Activated CD4-positive, alpha-beta memory T cell treated with anti-CD3 and anti-CD28 coated beads for 36 hours (primary cell): ENCODE measurements around the gene TFAP2A. TPM values are rescaled to one million over a fixed set of nuclear protein-coding genes. Genes with fewer than 3 reads are reported as not detected.

Experiments
- CTCF ChIA-PET: fragments of 350-600 bp; sonication (Branson Sonifier 250); formaldehyde crosslinking; loops from one replicate; lab custom pipeline; 2021; ENCODE audit warnings: antibody characterized with exemption, inconsistent platforms; lab: Charles Lee
- POLR2A ChIA-PET: fragments of 350-600 bp; sonication (Branson Sonifier 250); formaldehyde crosslinking; loops from one replicate; lab custom pipeline; 2021; ENCODE audit warnings: antibody characterized with exemption; lab: Charles Lee
- DNase-seq: peaks from one replicate; pipeline ENCODE4 v3.0.0-alpha.2; 2020
- H3K27ac Mint-ChIP-seq: one replicate; pipeline ENCODE4 v1.8.0; 2021; ENCODE audit warnings: mixed read lengths
- H3K27me3 Mint-ChIP-seq: one replicate; pipeline ENCODE4 v1.8.0; 2021; ENCODE audit warnings: mixed read lengths
- H3K36me3 Mint-ChIP-seq: one replicate; pipeline ENCODE4 v1.8.0; 2021; ENCODE audit warnings: mixed read lengths
- H3K4me1 Mint-ChIP-seq: one replicate; pipeline ENCODE4 v1.8.0; 2021; ENCODE audit warnings: low read depth, mixed read lengths
- H3K4me3 Mint-ChIP-seq: one replicate; pipeline ENCODE4 v1.8.0; 2021; ENCODE audit warnings: mild to moderate bottlenecking, mixed read lengths
- H3K9me3 Mint-ChIP-seq: one replicate; pipeline ENCODE4 v1.8.0; 2021; ENCODE audit warnings: mixed read lengths
- intact Hi-C: fragments of 100-400 bp; cut with micrococcal nuclease; formaldehyde crosslinking; loops from one replicate; pipeline ENCODE4 v1.15.1; 2023
- total RNA-seq, 2 experiments: library from RNA; stranded (reverse); gene quantifications; one replicate each; pipeline ENCODE4 v1.2.3, GENCODE V29; 2021

Gene TFAP2A
- total RNA-seq, 2 experiments from 2014 or later = 0.21 TPM; not detected in 1

DNA sequence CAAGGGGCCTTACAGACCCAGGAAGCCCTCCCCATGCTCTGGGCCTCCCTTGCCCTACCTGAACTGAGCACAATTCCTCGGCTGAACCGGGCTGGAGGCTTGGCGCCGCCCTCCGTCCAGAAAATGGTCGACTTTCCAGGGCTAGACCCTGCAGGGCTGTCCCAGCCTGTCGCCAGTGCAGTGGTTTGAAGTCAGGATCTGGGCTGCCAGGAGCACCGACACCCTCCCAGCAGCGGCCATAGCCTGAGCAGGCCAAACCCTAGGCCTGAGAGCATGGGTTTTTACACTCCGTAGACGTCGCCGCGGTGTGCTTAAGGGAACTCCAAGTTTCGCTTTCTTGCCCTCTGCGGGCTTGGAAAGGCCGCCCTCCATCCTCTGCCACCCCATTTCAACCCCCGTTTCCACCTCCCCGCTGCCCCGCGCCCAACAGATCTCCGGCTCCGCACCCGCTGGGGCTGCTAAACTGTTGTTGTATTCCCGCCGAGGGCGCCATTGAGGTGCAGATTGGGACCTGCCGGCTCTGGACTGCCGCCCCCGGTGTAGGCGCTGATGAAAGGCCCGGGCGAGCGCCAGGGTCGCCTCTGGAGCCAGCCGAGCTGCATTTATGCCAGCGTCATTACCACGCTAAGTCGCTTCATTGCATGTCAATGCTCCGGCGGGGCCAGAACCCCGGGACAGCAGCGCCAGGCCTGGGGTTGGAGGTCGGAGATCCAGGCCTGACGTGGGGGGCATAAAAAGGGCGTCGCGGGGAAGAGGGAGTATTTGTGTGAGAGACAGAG lies 2.2 kb upstream of the TFAP2A start:
- CTCF ChIA-PET = no interaction called here

GRCh38 chr6:10416516-10416862 lies 1.6 kb upstream of the TFAP2A start:
- POLR2A ChIA-PET = no interaction called here
- CTCF ChIA-PET = no interaction called here
- H3K27ac Mint-ChIP-seq = no peak overlapping the region

More for the DNA sequence above, 2.2 kb upstream of the TFAP2A start:
- no peak for DNase-seq
- Mint-ChIP-seq H3K4me3 (no peak overlapping the region), H3K9me3 (peaks cover 3% of the 10 kb centered on the region), H3K27ac (no peak overlapping the region), H3K36me3 (peaks cover 9% of the 10 kb centered on the region), H3K27me3 (peaks cover 83% of the 10 kb centered on the region), H3K4me1 (peaks cover 25% of the 10 kb centered on the region)
- intact Hi-C loops = loop anchor here (2.0 kb wide), 1 partner anchor 32 kb away; no protein-coding TSS in a partner anchor
- POLR2A ChIA-PET = no interaction called here

GRCh38 chr6:10415617-10416480 lies 975 bp upstream of the TFAP2A start:
- no peak for DNase-seq
- no peak overlapping the region for H3K27ac Mint-ChIP-seq
- peak overlapping the region; percentile 29 for H3K4me3 Mint-ChIP-seq
- peaks cover 35% of the 10 kb centered on the region for H3K4me1 Mint-ChIP-seq
- peaks cover 3% of the 10 kb centered on the region for H3K9me3 Mint-ChIP-seq
- ChIA-PET CTCF (interaction anchor here (1.2 to 1.8 kb wide), 2 partner anchors 9 to 33 kb away, joined by 5 to 6 read pairs; no protein-coding TSS in a partner anchor), POLR2A (no interaction called here)
- intact Hi-C loops = loop anchor here (2.0 kb wide), 1 partner anchor 31 kb away; no protein-coding TSS in a partner anchor
- H3K27me3 Mint-ChIP-seq = peaks cover 81% of the 10 kb centered on the region
- peaks cover 9% of the 10 kb centered on the region for H3K36me3 Mint-ChIP-seq

More at GRCh38 chr6:10416516-10416862, 1.6 kb upstream of the TFAP2A start:
- DNase-seq = no peak
- Mint-ChIP-seq H3K4me1 (peaks cover 30% of the 10 kb centered on the region), H3K4me3 (no peak overlapping the region), H3K36me3 (peaks cover 9% of the 10 kb centered on the region), H3K9me3 (peaks cover 3% of the 10 kb centered on the region), H3K27me3 (peaks cover 83% of the 10 kb centered on the region)
- intact Hi-C loops = loop anchor here (2.0 kb wide), 1 partner anchor 32 kb away; no protein-coding TSS in a partner anchor

DNA sequence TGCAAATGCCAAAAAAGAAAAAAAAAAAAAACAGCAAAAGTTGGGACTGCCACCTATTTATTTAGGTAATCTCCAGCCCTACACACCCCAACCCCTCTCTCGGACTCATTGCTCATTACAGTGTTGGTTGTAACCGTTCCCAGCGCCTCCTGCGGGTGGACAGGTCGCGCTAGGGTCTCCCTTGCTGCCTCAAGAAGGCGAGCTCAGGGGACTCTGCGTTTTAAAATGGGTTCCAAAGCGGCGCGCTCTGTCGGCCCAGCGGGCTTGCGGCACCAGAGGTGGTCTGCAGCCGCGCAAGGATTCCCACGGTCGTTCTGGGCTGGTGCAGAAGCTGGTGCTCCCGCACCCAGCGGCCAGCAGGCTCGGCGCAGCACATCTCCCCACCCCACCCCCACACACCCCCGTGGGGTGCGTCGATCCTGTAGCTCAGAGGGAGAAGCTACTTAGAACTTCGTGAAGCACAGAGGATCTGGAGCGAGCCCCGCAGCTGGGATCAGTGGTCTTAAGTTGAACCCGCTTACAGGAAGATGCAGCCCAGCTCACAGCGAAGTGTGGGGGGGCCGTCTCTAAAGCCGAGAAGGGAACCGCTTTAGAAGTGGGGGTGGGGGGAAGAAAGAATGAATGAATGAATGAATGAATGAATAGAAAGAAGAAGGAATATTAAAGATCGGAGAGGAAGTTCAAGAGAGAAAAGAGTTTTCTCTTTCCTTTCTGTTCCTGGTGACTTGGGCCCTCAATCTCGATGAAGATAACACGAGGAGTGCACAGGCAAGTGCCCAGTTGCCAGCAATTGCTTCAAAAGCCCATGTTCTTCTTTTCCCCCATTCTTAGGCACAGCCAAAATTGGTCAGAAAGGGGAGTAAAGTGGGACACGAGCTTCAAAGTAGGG lies 780 bp downstream of the TFAP2A start:
- Mint-ChIP-seq H3K36me3 (peaks cover 20% of the 10 kb centered on the region), H3K4me1 (peaks cover 35% of the 10 kb centered on the region), H3K27ac (peak overlapping the region; percentile 1), H3K27me3 (peaks cover 83% of the 10 kb centered on the region), H3K9me3 (peaks cover 14% of the 10 kb centered on the region), H3K4me3 (peak overlapping the region; percentile 72)
- CTCF ChIA-PET = interaction anchor here (0.7 to 1.8 kb wide), 4 partner anchors 10 to 51 kb away, joined by 3 to 6 read pairs (median 4); no protein-coding TSS in a partner anchor
- no peak for DNase-seq
- intact Hi-C loops = no loop called here
- POLR2A ChIA-PET = no interaction called here

GRCh38 chr6:10413262-10413849 lies 1.5 kb downstream of the TFAP2A start:
- Mint-ChIP-seq H3K4me3 (peak overlapping the region; percentile 72), H3K4me1 (peaks cover 35% of the 10 kb centered on the region), H3K27ac (peak overlapping the region; percentile 1), H3K27me3 (peaks cover 82% of the 10 kb centered on the region), H3K9me3 (peaks cover 14% of the 10 kb centered on the region), H3K36me3 (peaks cover 24% of the 10 kb centered on the region)
- intact Hi-C loops = no loop called here
- peak; percentile 42 for DNase-seq
- POLR2A ChIA-PET = no interaction called here
- CTCF ChIA-PET = interaction anchor here (1.2 kb wide), 1 partner anchor 9 kb away, joined by 4 read pairs; no protein-coding TSS in a partner anchor

- peak overlapping the region; percentile 80 for H3K4me3 Mint-ChIP-seq
- DNase-seq = no peak
- H3K36me3 Mint-ChIP-seq = peaks cover 24% of the 10 kb centered on the region
- ChIA-PET POLR2A (interaction anchor here (0.8 kb wide), 1 partner anchor 16 kb away, joined by 3 read pairs; no protein-coding TSS in a partner anchor), CTCF (no interaction called here)
- H3K9me3 Mint-ChIP-seq = peaks cover 14% of the 10 kb centered on the region
- intact Hi-C loops = loop anchor here (1.0 kb wide), 1 partner anchor 8 kb away; no protein-coding TSS in a partner anchor
- H3K27ac Mint-ChIP-seq = no peak overlapping the region
- H3K27me3 Mint-ChIP-seq = peaks cover 79% of the 10 kb centered on the region
- H3K4me1 Mint-ChIP-seq = peaks cover 35% of the 10 kb centered on the region
Observed at GRCh38 chr6:10412461-10413261, 2.2 kb downstream of the TFAP2A start.

DNA sequence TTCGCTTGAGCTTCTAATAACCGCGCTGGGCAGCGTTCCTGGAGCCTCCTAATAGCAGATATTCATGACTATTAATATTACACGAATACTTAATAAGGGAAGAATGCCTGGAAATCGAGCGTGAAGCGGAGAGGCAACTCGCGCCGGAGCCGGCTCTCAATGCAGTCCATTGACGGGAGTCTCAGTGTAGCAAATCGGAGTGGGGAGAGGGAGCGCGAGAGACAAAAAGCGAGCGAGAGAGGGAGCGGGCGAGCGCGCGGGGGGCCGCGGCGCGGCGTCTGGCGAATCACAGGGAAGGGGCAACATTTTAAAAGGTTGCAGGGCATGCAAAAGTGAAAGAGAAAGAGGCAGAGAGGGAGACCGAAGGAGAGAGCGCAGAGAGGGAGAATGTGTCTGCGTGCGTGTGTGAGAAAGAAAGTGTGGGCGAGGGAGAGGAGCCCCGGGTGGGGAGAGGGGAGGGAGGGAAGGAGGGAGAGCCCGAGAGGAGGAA lies 2.9 kb downstream of the TFAP2A start:
- Mint-ChIP-seq H3K36me3 (peaks cover 24% of the 10 kb centered on the region), H3K9me3 (peaks cover 14% of the 10 kb centered on the region), H3K27ac (peak overlapping the region; percentile 52), H3K4me3 (peak overlapping the region; percentile 80), H3K4me1 (peaks cover 32% of the 10 kb centered on the region), H3K27me3 (peaks cover 77% of the 10 kb centered on the region)
- intact Hi-C loops = loop anchor here (1.0 kb wide), 1 partner anchor 8 kb away; no protein-coding TSS in a partner anchor
- POLR2A ChIA-PET = interaction anchor here (0.8 kb wide), 1 partner anchor 17 kb away, joined by 3 read pairs; no protein-coding TSS in a partner anchor
- peak; percentile 54 for DNase-seq
- CTCF ChIA-PET = no interaction called here

DNA sequence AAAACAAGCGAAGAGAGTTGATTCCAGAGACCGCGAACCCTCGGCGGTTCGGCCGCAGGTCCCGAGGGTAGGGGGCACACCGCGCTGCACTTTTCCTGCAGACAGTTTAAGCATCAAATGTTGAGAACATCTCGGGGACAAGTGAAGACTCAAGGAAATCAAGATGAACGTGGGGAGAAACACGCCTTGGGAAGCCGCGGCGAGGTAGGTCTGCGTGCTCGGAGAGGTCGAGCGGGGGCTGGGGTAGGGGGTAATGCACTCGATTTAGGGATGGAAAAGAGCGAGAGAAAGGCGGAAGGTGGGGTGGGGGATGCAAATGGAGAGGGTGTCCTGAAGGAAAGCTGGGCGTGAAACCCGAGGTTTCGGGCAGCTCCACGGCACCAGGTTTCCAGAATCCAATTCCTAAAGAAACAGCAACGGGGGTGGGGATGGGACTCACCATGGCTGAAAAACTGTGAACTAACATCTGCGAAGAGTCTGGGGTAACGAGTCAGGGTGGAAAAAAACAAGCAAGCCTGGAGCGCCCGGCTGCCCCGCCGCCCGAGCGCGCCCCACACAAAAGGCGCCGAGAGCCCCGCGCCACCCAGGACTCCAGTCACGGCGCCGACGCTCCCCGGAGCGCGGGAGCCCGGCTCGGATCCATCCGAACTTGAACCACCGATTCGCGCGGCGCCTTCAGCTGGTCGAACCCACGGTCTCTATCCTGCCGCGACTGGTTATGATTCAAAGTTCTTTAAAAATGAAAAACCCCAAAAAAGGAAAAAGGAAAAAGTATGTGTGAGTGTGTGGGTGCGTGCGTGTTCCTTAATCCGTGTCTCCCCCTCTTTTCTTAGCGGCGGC lies 3.5 kb downstream of the TFAP2A start:
- Mint-ChIP-seq H3K27me3 (peaks cover 75% of the 10 kb centered on the region), H3K36me3 (peaks cover 24% of the 10 kb centered on the region), H3K4me1 (peaks cover 32% of the 10 kb centered on the region), H3K4me3 (peak overlapping the region; percentile 80), H3K9me3 (peaks cover 14% of the 10 kb centered on the region), H3K27ac (peak overlapping the region; percentile 52)
- intact Hi-C loops = no loop called here
- ChIA-PET POLR2A (no interaction called here), CTCF (no interaction called here)
- DNase-seq = no peak

DNA sequence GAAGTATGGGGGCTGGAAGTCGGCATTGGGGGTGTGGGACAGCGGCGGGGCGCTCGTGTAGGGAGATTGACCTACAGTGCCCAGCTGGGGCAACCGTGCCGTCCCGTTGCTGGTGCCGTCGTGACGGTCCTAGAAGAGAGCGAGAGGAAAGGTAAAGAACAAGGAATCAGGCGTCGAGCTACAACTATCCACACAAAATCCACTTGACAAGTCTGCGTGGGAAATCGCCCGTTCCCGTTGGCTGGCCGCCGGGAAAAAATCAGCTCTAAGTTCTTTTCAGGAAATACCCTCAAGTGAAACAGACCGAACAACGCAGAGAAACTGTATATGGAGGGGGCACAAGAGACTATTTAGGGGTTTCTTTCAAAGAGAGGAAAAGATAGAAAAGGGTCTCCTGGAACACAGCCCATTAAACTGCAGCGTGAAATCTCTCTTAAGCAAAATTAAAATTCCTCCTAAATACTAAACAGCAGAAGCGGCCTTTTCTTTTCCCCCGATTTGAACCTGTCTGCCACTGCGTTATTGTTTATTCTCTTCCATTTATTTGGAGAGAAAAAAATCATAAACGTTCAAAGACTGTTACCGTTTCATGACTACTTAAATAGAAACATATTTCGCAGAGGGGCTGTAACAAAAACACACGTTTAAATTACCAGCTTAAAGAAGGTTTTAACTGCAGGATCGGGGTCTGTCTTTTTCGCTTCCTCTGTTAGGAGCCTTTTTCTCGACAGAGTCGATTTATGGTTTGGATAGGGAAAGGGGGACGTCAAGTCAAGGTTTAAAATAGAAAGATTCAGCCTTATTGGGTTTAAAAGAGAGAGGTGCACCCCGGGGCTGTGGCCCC lies 4.4 kb downstream of the TFAP2A start:
- Mint-ChIP-seq H3K9me3 (peaks cover 21% of the 10 kb centered on the region), H3K4me1 (peaks cover 29% of the 10 kb centered on the region), H3K27ac (no peak overlapping the region), H3K4me3 (peak overlapping the region; percentile 23), H3K36me3 (peaks cover 23% of the 10 kb centered on the region), H3K27me3 (peaks cover 73% of the 10 kb centered on the region)
- CTCF ChIA-PET = interaction anchor here (0.6 kb wide), 1 partner anchor 14 kb away, joined by 3 read pairs; no protein-coding TSS in a partner anchor
- no peak for DNase-seq
- POLR2A ChIA-PET = no interaction called here
- intact Hi-C loops = no loop called here
